HEK293 (cell line): ENCODE results near the gene LRBA.

Source experiments
- CTCF ChIA-PET: fragments of 350-600 bp; formaldehyde crosslinking; extraction: SDS; loops from one replicate; lab custom pipeline; 2021; ENCODE audit warnings: antibody characterized with exemption; lab: Yijun Ruan, JAX
- POLR2A ChIA-PET: fragments of 300-600 bp; formaldehyde crosslinking; extraction: SDS; loops from one replicate; lab custom pipeline; 2020; ENCODE audit warnings: antibody characterized with exemption, inconsistent platforms; lab: Yijun Ruan, JAX
- H3K27ac ChIP-seq: fragments of 200-500 bp; sonication (Bioruptor generic); 2 replicates; pipeline ENCODE4 v1.5.1; 2014; ENCODE audit warnings: low read depth, low read length, control low read depth, inconsistent platforms; ENCODE audit errors: extremely low read depth
- H3K36me3 ChIP-seq, 2 experiments: fragments of 200-500 bp in 1 of 2; sonication (Bioruptor generic) in 1 of 2; 1 replicate in 1 of 2; 2 replicates in 1 of 2; pipeline ENCODE4 v1.5.1; 2014 to 2017; ENCODE audit warnings: inconsistent platforms in 2 of 2, low read length in 2 of 2; ENCODE audit not compliant: control insufficient read depth in 2 of 2, insufficient read depth in 1 of 2
- H3K4me1 ChIP-seq: fragments of 200-500 bp; sonication (Bioruptor generic); 2 replicates; pipeline ENCODE4 v1.5.1; 2014; ENCODE audit warnings: mild to moderate bottlenecking, low read length, inconsistent platforms; ENCODE audit not compliant: control insufficient read depth, insufficient read depth
- H3K4me3 ChIP-seq: 2 replicates; pipeline ENCODE4 v1.5.1; 2011; ENCODE audit warnings: low read depth, mild to moderate bottlenecking, control low read depth, low read length, moderate library complexity
- H3K9me3 ChIP-seq: fragments of 200-500 bp; sonication (Bioruptor generic); 2 replicates; pipeline ENCODE4 v1.5.1; 2014; ENCODE audit warnings: low read depth, low read length, inconsistent platforms; ENCODE audit not compliant: control insufficient read depth, insufficient read depth
- KLF7 ChIP-seq: fragments of 450-650 bp; formaldehyde crosslinking; IDR thresholded peaks from 2 replicates; pipeline ENCODE4 v1.5.1; 2016; ENCODE audit warnings: missing biosample characterization, missing genetic modification characterization, borderline replicate concordance
- WT1 ChIP-seq: fragments of 450-650 bp; formaldehyde crosslinking; IDR thresholded peaks from 2 replicates; pipeline ENCODE4 v1.5.1; 2016; ENCODE audit warnings: missing biosample characterization, missing genetic modification characterization
- YY1 ChIP-seq: fragments of 450-650 bp; formaldehyde crosslinking; IDR thresholded peaks from 2 replicates; pipeline ENCODE4 v1.5.1; 2018; ENCODE audit warnings: missing biosample characterization, missing genetic modification characterization
- ZBTB7A ChIP-seq: fragments of 450-650 bp; formaldehyde crosslinking; IDR thresholded peaks from 2 replicates; pipeline ENCODE4 v1.5.1; 2016; ENCODE audit warnings: low read depth, missing biosample characterization, missing genetic modification characterization
- ZNF132 ChIP-seq: fragments of 450-650 bp; formaldehyde crosslinking; IDR thresholded peaks from 2 replicates; pipeline ENCODE4 v1.5.1; 2017; ENCODE audit warnings: missing biosample characterization, missing genetic modification characterization, borderline replicate concordance
- ZNF184 ChIP-seq: fragments of 450-650 bp; IDR thresholded peaks from 2 replicates; pipeline ENCODE4 v1.5.1; 2018; ENCODE audit warnings: missing biosample characterization, mild to moderate bottlenecking, missing genetic modification characterization
- ZNF211 ChIP-seq: fragments of 450-650 bp; formaldehyde crosslinking; IDR thresholded peaks from 2 replicates; pipeline ENCODE4 v1.5.1; 2016; ENCODE audit warnings: low read depth, missing biosample characterization, missing genetic modification characterization
- ZNF214 ChIP-seq: fragments of 450-650 bp; formaldehyde crosslinking; IDR thresholded peaks from 2 replicates; pipeline ENCODE4 v1.5.1; 2017; ENCODE audit warnings: missing biosample characterization, mild to moderate bottlenecking, missing genetic modification characterization, borderline replicate concordance
- ZNF248 ChIP-seq: fragments of 450-650 bp; formaldehyde crosslinking; IDR thresholded peaks from 2 replicates; pipeline ENCODE4 v1.5.1; 2017; ENCODE audit warnings: missing biosample characterization, missing genetic modification characterization
- ZNF426 ChIP-seq: fragments of 450-650 bp; formaldehyde crosslinking; IDR thresholded peaks from 2 replicates; pipeline ENCODE4 v1.5.1; 2017; ENCODE audit warnings: missing biosample characterization, missing genetic modification characterization, mild to moderate bottlenecking, inconsistent platforms, moderate library complexity
- ZNF660 ChIP-seq: fragments of 450-650 bp; IDR thresholded peaks from 2 replicates; pipeline ENCODE4 v1.5.1; 2018; ENCODE audit warnings: missing biosample characterization, mild to moderate bottlenecking, missing genetic modification characterization
- ZNF843 ChIP-seq: fragments of 450-650 bp; formaldehyde crosslinking; IDR thresholded peaks from 2 replicates; pipeline ENCODE4 v1.5.1; 2016; ENCODE audit warnings: missing biosample characterization, missing genetic modification characterization
- TF ChIP-seq, protein P1 (sequence below): fragments of 450-650 bp; IDR thresholded peaks from 2 replicates; pipeline ENCODE4 v1.5.1; 2018; ENCODE audit warnings: missing biosample characterization, missing genetic modification characterization
- TF ChIP-seq, protein P2 (sequence below): fragments of 450-650 bp; formaldehyde crosslinking; IDR thresholded peaks from 2 replicates; pipeline ENCODE4 v1.5.1; 2016; ENCODE audit warnings: missing biosample characterization, missing genetic modification characterization
- TF ChIP-seq, protein P3 (sequence below): fragments of 450-650 bp; formaldehyde crosslinking; IDR thresholded peaks from 2 replicates; pipeline ENCODE4 v1.5.1; 2017; ENCODE audit warnings: missing biosample characterization, missing genetic modification characterization

LRBA gene

DNA sequence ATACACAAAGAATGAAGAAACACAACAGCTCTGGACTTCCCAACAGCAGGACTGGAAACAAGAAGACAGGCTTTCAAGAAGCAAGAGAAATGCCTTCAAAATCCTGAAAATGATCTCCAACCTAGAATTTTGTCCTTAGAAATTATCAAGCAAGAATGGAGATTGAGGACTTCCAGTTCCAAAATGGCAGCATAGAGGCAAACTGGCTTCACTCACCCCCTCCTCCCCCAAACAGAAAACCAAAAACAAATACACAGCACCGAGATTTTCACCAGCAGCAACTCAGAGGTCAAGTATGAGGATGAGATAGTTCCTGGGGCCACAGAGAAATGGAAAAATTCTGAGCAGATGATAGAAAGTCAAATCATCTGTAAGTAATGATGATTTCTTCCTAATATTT, 40.5 kb upstream of the LRBA start (continued):
- TF ChIP-seq, protein P1, sequence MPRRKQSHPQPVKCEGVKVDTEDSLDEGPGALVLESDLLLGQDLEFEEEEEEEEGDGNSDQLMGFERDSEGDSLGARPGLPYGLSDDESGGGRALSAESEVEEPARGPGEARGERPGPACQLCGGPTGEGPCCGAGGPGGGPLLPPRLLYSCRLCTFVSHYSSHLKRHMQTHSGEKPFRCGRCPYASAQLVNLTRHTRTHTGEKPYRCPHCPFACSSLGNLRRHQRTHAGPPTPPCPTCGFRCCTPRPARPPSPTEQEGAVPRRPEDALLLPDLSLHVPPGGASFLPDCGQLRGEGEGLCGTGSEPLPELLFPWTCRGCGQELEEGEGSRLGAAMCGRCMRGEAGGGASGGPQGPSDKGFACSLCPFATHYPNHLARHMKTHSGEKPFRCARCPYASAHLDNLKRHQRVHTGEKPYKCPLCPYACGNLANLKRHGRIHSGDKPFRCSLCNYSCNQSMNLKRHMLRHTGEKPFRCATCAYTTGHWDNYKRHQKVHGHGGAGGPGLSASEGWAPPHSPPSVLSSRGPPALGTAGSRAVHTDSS (tag by site-specific recombination) = no peak

DNA sequence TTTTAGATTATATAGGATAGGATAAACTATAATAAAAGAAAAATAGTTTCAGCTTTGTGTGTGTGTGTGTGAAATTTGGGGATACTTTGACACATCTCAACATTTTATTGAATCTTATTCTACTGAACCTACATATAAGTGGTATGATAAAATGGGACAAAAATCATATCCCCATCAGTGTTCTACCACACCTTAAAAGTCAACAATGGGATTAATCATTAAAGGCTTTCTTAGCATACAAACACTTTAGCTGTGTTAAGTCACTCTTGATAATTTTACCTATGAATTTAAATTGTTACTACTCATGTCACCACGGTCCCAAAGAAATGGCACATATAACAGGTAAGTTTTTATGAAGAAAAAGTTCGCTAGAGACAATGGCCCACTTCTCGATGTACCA, 37.7 kb upstream of the LRBA start:
- Histone ChIP-seq H3K36me3 (no peaks in the 10 kb centered on the region), H3K9me3 (no peaks in the 10 kb centered on the region), H3K4me3 (no peak overlapping the region), H3K27ac (no peak overlapping the region), H3K4me1 (no peaks in the 10 kb centered on the region)
- no peak for TF ChIP-seq WT1 (tag by site-specific recombination)
- TF ChIP-seq YY1 (tag by site-specific recombination) = no peak
- TF ChIP-seq ZNF660 = no peak
- no peak for TF ChIP-seq ZBTB7A (tag by site-specific recombination)
- TF ChIP-seq ZNF843 (tag by site-specific recombination) = no peak
- no peak for TF ChIP-seq ZNF211 (tag by site-specific recombination)
- no peak for TF ChIP-seq ZNF184 (tag by site-specific recombination)
- TF ChIP-seq, protein P2, sequence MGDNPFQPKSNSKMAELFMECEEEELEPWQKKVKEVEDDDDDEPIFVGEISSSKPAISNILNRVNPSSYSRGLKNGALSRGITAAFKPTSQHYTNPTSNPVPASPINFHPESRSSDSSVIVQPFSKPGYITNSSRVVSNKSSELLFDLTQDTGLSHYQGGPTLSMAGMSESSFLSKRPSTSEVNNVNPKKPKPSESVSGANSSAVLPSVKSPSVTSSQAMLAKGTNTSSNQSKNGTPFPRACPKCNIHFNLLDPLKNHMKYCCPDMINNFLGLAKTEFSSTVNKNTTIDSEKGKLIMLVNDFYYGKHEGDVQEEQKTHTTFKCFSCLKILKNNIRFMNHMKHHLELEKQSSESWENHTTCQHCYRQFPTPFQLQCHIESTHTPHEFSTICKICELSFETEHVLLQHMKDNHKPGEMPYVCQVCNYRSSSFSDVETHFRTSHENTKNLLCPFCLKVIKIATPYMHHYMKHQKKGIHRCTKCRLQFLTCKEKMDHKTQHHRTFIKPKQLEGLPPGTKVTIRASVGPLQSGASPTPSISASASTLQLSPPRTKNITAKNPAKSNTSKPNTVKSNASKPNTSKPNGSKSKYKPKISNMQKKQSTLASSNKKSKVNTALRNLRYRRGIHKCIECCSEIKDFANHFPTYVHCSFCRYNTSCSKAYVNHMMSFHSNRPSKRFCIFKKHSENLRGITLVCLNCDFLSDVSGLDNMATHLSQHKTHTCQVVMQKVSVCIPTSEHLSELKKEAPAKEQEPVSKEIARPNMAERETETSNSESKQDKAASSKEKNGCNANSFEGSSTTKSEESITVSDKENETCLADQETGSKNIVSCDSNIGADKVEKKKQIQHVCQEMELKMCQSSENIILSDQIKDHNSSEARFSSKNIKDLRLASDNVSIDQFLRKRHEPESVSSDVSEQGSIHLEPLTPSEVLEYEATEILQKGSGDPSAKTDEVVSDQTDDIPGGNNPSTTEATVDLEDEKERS (tag by site-specific recombination) = no peak
- TF ChIP-seq, protein P3, sequence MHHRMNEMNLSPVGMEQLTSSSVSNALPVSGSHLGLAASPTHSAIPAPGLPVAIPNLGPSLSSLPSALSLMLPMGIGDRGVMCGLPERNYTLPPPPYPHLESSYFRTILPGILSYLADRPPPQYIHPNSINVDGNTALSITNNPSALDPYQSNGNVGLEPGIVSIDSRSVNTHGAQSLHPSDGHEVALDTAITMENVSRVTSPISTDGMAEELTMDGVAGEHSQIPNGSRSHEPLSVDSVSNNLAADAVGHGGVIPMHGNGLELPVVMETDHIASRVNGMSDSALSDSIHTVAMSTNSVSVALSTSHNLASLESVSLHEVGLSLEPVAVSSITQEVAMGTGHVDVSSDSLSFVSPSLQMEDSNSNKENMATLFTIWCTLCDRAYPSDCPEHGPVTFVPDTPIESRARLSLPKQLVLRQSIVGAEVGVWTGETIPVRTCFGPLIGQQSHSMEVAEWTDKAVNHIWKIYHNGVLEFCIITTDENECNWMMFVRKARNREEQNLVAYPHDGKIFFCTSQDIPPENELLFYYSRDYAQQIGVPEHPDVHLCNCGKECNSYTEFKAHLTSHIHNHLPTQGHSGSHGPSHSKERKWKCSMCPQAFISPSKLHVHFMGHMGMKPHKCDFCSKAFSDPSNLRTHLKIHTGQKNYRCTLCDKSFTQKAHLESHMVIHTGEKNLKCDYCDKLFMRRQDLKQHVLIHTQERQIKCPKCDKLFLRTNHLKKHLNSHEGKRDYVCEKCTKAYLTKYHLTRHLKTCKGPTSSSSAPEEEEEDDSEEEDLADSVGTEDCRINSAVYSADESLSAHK = no peak
- no peak for TF ChIP-seq ZNF248
- TF ChIP-seq ZNF132 (tag by site-specific recombination) = no peak
- ChIA-PET CTCF (interaction anchor here (0.6 kb wide), 2 partner anchors 10 to 23 kb away, joined by 3 read pairs; no protein-coding TSS in a partner anchor), POLR2A (no interaction called here)

DNA sequence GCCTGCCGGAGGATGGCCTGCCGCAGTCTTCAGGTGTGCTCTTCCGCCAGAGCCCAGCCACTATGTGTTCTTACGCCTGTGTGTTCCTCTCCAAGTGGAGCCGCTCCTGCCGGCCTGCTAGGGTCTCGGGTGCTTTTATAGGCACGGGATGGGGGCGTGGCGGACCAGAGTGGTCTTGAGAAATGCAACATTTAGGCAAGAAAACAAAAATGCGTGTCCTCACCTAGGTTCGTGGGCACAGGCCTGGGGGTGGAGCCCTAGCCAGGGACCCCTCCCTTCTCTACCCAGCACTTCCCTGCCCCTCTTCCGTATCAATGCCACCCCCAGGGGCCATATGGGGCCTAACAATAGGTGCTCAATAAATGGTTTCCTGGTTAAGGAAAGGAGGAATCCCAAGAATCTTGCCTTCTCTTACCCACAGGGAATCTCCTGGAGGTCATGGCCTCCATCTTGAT, 34.4 kb upstream of the LRBA start:
- ChIA-PET POLR2A (no interaction called here), CTCF (interaction anchor here (0.6 kb wide), 1 partner anchor 135 kb away, joined by 4 read pairs; no protein-coding TSS in a partner anchor)
- Histone ChIP-seq H3K4me3 (no peak overlapping the region), H3K36me3 (no peaks in the 10 kb centered on the region), H3K9me3 (no peaks in the 10 kb centered on the region), H3K27ac (no peak overlapping the region)
- TF ChIP-seq ZNF426 (tag by site-specific recombination) (no peak), ZNF214 (tag by site-specific recombination) (no peak), KLF7 (tag by site-specific recombination) (no peak)
- TF ChIP-seq, all 188 proteins: peak for 0
- no peaks in the 10 kb centered on the region for H3K4me1 ChIP-seq
